ENCODE results near the gene FRS3. TPM values are rescaled to one million over a fixed set of nuclear protein-coding genes. Genes with fewer than 3 reads are reported as not detected.
"Not testable (repeated sequence)": the region's sequence is repeated elsewhere in the genome, so short reads cannot be mapped to it uniquely, and the experiment has no call there.

The FRS3 gene
- total RNA-seq, 1 donor from 2014 or later, result 3.3 TPM

- no peak overlapping the region for H3K4me3 Mint-ChIP-seq (ENCODE audit: unreplicated experiment)
- H3K36me3 Mint-ChIP-seq (ENCODE audit: low read depth), result peaks cover 13% of the 10 kb centered on the region
- no peaks in the 10 kb centered on the region for H3K9me3 Mint-ChIP-seq (ENCODE audit: low read depth)
- peaks cover 2% of the 10 kb centered on the region for H3K27me3 Mint-ChIP-seq (ENCODE audit: low read depth)
- TF ChIP-seq, protein P1, sequence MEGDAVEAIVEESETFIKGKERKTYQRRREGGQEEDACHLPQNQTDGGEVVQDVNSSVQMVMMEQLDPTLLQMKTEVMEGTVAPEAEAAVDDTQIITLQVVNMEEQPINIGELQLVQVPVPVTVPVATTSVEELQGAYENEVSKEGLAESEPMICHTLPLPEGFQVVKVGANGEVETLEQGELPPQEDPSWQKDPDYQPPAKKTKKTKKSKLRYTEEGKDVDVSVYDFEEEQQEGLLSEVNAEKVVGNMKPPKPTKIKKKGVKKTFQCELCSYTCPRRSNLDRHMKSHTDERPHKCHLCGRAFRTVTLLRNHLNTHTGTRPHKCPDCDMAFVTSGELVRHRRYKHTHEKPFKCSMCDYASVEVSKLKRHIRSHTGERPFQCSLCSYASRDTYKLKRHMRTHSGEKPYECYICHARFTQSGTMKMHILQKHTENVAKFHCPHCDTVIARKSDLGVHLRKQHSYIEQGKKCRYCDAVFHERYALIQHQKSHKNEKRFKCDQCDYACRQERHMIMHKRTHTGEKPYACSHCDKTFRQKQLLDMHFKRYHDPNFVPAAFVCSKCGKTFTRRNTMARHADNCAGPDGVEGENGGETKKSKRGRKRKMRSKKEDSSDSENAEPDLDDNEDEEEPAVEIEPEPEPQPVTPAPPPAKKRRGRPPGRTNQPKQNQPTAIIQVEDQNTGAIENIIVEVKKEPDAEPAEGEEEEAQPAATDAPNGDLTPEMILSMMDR (IDR thresholded peaks at IDR 0.05), result no peak
- peak; percentile 28 for DNase-seq (ENCODE audit: low spot score)
- peaks cover 15% of the 10 kb centered on the region for H3K4me1 Mint-ChIP-seq (ENCODE audit: low read depth)
- H3K27ac Mint-ChIP-seq (ENCODE audit: unreplicated experiment), result no peak overlapping the region
Observed at GRCh38 chr6:41767112-41767833, 12.4 kb downstream of the FRS3 start.

- H3K27ac Mint-ChIP-seq (ENCODE audit: unreplicated experiment); H3K9me3 Mint-ChIP-seq (ENCODE audit: low read depth); H3K36me3 Mint-ChIP-seq (ENCODE audit: low read depth); H3K4me3 Mint-ChIP-seq (ENCODE audit: unreplicated experiment); H3K27me3 Mint-ChIP-seq (ENCODE audit: low read depth); DNase-seq (ENCODE audit: low spot score): not testable (repeated sequence)
- H3K4me1 Mint-ChIP-seq (ENCODE audit: low read depth), result peaks cover 15% of the 10 kb centered on the region
Observed at GRCh38 chr6:41766043-41766664, 13.5 kb downstream of the FRS3 start.

DNA sequence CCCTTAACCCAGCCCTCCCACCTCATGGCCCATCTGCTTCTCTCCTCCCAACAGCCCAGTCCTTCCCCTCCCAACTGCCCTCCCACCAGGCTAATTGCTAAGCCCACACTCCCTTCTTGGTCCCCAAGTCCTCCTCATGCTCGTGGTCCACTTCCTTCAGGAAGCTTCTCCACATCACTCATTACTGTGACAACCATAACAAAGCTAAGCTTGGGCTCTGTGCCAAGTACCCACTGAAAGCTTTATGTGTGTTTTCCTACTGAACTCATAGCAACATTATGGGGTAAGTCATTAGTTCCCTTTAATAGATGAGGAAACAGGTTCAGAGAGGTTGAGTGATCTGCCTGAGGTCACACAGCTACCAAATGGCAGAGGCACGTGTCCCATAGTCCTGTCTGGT, 16.2 kb downstream of the FRS3 start:
- Mint-ChIP-seq H3K27me3 (ENCODE audit: low read depth) (peaks cover 2% of the 10 kb centered on the region), H3K4me1 (ENCODE audit: low read depth) (peaks cover 8% of the 10 kb centered on the region), H3K9me3 (ENCODE audit: low read depth) (no peaks in the 10 kb centered on the region), H3K27ac (ENCODE audit: unreplicated experiment) (no peak overlapping the region), H3K36me3 (ENCODE audit: low read depth) (no peaks in the 10 kb centered on the region), H3K4me3 (ENCODE audit: unreplicated experiment) (no peak overlapping the region)
- no peak for DNase-seq (ENCODE audit: low spot score)
- TF ChIP-seq, protein P1 (IDR thresholded peaks at IDR 0.05), result no peak

- peaks cover 6% of the 10 kb centered on the region for H3K4me1 Mint-ChIP-seq (ENCODE audit: low read depth)
- DNase-seq (ENCODE audit: low spot score), result no peak
- no peaks in the 10 kb centered on the region for H3K9me3 Mint-ChIP-seq (ENCODE audit: low read depth)
- peaks cover 5% of the 10 kb centered on the region for H3K27me3 Mint-ChIP-seq (ENCODE audit: low read depth)
- H3K4me3 Mint-ChIP-seq (ENCODE audit: unreplicated experiment), result no peak overlapping the region
- H3K36me3 Mint-ChIP-seq (ENCODE audit: low read depth), result no peaks in the 10 kb centered on the region
- TF ChIP-seq, protein P1 (IDR thresholded peaks at IDR 0.05), result no peak
- H3K27ac Mint-ChIP-seq (ENCODE audit: unreplicated experiment), result no peak overlapping the region
Observed at GRCh38 chr6:41759905-41760579, 19.7 kb downstream of the FRS3 start.

GRCh38 chr6:41759106-41759904, 20.4 kb downstream of the FRS3 start:
- Mint-ChIP-seq H3K36me3 (ENCODE audit: low read depth) (no peaks in the 10 kb centered on the region), H3K9me3 (ENCODE audit: low read depth) (no peaks in the 10 kb centered on the region), H3K27me3 (ENCODE audit: low read depth) (peaks cover 9% of the 10 kb centered on the region), H3K4me3 (ENCODE audit: unreplicated experiment) (no peak overlapping the region), H3K27ac (ENCODE audit: unreplicated experiment) (no peak overlapping the region), H3K4me1 (ENCODE audit: low read depth) (peaks cover 6% of the 10 kb centered on the region)
- no peak for DNase-seq (ENCODE audit: low spot score)
- TF ChIP-seq, protein P1 (IDR thresholded peaks at IDR 0.05), result no peak
